Activated CD4-positive, alpha-beta T cell treated with anti-CD3 and anti-CD28 coated beads for 1 hour (primary cell): ENCODE measurements around the gene THBD.
"Not testable (repeated sequence)": the region's sequence is repeated elsewhere in the genome, so short reads cannot be mapped to it uniquely, and the experiment has no call there.

Experiments used
- DNase-seq: peaks from one replicate; pipeline ENCODE4 v3.0.0-alpha.2; 2020

The THBD gene

DNA sequence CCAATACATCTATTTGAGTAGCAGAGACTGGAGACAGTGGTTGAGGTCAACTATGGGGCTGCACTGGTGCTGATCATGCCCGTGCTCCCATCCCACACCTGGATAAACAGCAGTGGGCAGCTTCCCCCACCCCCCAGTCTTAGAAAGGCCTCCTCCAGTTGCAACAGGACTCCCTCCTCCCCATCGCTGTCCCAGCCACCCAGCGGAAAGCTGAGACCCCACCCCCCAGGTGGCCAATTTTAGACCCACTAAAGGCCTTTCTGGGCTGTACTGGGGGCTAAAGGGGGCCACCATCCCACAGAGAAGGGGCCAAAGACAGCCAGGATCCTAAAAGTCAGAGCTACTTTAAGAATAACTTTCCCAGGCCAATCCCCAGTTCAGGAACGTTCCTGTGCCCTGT, 15.6 kb downstream of the THBD start:
- DNase-seq = no peak

DNA sequence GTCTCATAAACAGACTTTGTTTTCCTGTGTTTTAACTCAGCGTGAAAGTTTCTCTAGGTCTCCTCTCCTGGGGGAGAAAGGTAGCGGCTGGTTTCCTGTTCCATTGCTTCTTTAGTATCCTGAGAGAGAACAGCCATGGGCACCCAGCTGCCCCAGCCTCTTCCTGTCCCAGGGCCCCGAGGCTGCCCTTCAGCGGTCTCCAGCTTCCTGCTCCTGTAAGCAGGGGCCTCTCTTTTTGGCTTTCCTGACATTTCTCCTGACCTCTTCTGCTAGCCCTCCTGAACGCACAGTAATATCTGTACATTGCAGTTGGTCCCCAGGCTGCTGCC, 16.8 kb downstream of the THBD start:
- DNase-seq = no peak

DNA sequence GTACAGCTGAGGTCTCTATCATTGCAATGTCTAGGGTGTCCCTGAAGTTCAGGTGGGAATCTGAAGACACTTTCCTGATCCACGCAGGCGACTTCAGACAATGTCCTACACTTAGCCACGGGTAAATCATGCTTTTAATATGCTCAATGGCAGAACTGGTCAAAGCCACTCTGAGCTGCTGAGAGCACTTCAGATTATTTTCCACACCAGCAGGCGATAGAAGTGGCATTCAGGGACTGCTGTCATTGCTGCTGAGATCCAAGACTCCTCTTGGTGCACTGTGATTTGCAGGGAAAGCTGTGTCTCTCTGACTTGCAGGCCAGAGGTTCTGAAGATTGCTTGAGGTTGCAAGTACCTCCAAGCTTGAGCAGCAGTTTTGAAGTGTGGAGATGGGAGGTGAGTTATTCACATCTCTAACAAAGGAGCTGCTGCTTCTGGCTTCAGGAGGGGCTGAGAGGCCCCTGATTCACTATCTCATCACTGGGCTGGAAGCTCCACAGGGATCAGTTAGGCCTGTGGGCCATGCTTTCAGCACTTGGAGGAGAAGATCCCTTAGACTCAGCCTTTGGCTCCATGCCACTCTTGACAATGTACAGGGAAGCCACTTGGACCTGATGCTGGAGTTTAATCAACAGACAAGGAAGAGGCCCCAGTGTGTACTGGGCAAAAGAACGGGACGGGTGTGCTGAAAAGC, 17.3 kb downstream of the THBD start:
- DNase-seq = no peak

DNA sequence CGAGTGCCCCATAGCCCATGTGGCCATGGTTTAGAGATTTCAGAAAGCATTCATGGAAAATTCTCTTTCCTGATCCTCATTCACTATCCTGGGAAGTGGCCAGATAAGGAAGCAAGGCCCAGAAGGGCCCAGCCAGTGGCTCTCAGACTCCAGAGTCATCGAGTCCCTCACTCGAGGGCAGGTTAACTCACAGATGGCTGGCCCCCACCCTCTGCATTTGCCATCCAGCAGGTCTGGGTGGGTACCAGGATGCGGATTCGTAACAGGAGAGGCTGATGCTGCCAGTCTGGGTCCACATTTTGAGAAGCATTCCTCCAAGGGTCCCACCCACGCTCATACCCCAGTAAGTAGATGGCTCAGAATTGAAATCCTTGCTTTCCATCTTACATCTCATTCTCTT, 18.1 kb downstream of the THBD start:
- DNase-seq = no peak

DNA sequence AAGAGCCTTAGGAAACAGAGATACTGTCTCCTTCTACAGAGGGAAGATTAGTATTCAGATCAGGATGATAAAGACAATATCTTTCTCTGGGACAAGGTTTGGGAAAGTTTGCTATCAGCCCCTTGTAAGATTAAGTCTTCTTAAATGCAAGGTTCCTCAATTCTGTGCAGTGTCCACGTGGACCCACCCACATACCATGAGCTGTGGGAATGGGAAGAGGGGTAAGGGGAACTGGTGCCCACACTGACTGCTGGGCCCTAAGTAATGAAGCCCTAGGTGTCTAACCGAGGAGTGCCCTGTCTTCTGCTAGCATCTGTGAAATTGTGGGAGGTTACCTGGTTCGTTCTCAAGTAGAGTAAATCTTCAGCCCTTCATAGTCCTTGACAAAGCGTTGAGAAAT, 20.1 kb downstream of the THBD start:
- no peak for DNase-seq

DNA sequence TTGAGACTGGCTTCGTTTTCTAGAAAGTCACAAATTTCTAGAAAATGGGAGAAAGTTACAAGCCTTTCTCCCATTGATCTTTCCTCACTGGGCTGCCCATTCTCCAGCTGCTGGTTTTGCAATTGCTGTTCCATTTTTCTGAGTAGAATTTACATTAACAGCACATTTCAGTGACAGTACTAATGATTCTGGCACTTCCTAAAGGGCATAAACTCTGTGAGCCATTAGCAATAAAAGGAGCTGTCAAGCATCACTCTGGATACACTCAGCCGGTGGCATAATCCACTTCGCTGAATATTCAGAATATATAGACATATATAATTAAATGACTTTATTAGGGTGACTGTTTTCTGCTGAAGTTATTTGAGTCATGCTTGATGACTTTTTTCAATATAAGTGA, 21.1 kb downstream of the THBD start:
- DNase-seq = no peak

DNA sequence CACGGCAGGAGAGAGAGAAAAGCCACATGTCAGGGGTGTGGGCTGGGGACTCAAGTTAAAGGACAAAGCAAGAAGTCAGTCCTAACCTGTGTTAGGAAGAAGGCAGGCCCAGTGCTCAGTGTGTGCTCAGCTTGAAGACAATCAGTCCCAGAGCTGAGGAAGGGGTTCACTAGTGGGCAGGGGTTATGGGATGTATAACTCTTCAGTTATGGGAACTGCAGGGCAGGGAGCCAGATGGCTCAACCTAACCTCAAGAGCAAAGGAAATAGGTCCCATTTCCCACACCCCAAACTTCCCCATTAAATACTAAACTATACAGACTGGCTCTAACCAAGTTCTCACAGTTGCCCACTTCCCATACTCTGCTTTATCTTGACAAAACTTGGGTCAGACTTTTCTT, 21.8 kb downstream of the THBD start:
- DNase-seq = no peak

DNA sequence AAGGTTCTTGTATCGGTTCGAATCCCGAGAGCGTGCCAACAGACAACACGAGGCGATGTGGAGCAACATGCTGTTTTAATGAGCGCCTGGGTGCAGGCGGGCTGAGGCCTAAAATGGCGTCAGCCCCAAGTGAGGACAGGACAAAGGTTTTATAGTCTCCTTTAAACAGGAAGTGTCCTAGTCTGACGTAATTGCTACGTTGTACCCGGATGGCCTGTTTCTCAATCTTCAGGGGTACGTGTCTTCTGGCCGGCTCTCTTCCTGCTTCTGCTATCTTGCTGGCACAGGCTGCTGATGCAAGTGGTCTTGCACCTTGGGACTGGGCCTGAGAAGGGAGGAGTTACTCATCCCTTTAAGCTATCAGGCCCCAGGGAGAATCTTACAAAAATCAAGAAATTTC, 24.0 kb downstream of the THBD start:
- DNase-seq = not testable (repeated sequence)

DNA sequence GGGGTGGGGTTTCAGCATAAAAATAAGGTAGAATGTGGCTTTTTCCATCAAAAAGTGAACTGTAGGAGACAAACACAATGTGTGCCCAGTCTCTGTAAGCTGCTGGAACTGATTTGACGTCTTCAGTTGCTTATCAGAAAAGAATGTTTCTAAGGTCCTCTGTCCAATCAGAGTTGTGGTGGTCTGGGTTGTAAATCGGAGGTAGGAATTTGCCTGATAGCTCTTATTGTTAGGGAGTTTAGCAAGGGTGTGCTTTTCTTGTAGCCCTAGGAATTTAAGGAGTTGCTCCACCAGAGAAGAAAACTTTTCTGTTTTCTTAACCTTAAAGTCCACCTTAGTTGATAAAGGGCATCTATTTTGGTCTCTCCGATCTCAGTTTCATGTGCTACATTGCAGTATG, 24.8 kb downstream of the THBD start:
- DNase-seq = no peak

DNA sequence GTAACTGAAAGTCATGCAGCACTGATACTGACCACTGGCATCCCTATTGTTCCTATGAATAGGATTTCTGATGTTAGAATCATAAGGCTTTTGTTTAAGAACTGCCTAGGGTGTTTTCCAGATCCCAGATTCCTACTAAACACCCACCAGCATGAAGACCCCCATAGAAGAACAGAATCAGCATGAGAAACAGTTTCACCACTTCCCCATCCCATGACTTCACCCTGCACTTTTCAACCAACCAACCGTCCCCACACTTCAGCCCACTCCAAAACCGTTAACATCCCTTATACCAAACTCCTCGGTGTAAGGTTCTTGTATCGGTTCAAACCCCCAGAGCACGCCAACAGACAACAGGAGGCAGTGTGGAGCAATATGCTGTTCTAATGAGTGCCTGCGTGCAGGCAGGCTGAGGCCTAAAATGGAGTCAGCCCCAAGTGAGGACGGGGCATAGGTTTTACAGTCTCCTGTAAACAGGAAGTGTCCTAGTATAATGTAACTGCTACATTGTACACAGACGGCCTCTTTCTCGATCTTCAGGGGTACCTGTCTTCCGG, 25.8 kb downstream of the THBD start:
- no peak for DNase-seq

DNA sequence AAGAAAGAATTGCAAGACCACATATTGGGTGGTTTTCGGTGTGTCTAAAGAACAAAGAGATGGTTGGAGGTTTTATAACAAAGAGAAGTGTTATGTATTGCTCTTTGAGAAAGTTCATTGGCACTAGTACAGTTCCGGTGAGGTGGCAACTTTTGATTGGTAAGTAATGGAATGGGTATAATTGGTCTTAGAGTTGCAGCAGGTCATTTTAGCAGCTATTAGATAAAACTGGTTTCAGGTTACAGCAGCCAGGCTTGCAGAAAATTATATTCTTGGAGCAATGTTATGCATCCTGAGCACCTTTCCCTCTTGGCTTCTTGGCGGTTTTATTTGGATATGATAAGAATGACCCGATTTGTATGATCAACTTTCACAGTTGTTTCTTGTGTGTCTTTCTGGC, 26.6 kb downstream of the THBD start:
- DNase-seq = no peak

DNA sequence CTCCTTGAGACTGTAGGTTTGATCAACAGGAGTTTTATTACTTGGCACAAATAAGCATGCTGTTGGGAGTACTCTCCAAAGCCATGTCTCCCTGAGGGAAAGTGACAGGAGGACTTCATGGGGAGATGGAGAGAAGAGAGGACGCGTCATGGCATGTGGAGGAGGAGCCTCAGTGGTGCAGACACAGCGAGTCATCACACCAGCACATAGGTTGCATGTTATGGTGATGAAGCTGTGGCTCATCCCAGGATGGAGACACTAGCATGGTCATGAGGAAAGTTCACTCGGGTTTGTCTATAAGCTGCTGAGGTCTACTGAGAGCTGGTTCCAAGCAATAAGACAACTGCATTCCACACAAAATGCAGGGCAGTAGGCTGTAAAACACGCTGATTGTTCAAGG, 27.5 kb downstream of the THBD start:
- no peak for DNase-seq

DNA sequence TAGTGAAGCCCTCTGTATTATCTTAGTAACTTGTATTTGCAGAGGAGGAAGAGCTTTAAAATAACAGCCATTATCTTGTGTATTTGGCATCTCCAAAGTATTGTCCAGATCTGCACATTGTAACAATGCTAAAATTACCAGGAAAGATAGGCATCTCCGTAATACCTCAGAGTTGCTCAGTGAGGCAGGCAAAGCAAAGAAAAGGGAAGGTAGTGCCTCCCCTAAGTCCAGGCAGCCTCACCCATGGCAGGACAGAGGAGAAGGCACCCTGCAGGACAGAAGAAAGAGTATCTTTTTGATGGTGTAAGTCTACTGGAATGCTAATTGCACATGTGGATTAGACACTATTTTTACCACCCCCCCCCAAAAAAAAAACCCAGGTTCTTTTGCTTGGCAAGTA, 27.9 kb downstream of the THBD start:
- no peak for DNase-seq

DNA sequence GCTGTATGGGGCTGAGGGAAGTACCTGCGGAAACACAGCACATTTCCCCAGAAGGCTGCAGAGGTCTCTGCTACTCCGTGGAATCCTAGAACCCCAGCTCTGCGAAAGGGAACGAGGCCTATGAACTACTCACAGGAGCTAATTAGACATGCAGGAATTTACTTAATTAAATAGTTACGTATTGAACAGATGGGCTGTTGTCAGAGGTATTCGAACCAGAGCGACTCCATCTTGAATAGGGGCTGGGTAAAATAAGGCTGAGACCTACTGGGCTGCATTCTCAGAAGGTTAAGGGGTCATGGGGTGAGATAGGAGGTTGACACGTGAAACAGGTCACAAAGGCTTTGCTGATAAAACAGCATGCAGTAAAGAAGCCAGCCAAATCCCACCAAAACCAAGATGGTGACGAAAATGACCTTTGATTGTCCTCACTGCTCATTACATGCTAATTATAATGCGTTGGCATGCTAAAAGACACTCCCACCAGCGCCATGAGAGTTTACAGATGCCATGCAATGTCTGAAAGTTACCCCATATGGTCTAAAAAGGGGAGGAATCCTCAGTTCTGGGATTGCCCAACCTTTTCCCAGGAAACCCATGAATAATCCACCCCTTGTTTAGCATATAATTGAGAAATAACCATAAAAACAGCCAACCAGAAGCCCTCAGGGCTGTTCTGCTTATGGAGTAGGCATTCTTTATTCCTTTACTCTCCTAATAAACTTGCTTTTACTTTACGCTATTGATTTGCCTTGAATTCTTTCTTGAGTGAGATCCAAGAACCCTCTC, 29.0 kb downstream of the THBD start:
- DNase-seq = no peak

DNA sequence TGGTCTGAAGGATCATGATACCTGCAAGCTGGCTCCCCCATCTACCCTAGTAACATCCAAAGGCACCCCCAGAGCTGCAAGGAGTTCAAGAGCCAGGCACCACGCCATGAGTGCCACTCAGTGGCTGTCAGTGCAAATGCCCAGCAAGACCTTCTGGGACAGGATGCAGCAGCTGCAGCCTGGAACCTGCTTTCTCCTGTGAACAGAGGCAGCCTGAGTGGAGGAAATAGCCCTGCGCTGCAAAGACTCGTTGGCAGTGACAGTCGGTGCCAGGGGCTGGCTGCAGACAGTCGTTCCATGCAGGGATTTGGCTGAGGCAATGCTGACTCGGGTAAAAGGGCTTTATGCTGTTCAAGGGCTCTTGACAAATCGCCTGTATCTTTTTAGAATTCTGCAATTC, 30.1 kb downstream of the THBD start:
- no peak for DNase-seq

DNA sequence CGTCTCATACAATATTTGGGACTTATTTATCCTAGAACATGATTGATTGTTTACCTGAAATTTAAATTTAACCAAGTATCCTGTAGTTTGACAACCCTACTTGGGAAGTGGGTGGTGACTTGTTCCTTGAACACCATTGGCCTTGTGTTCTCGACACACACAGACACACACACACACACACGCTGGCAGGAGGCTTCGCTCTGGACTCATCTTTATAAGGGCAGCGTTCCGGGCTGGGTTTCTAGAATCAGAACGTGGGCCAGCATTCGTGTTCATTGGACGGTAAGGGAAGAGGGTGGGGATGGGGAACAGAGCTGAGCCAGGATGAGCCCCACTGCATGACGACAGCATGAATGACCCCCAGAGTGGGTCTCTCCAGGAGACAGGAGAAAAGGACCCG, 30.5 kb downstream of the THBD start:
- no peak for DNase-seq

DNA sequence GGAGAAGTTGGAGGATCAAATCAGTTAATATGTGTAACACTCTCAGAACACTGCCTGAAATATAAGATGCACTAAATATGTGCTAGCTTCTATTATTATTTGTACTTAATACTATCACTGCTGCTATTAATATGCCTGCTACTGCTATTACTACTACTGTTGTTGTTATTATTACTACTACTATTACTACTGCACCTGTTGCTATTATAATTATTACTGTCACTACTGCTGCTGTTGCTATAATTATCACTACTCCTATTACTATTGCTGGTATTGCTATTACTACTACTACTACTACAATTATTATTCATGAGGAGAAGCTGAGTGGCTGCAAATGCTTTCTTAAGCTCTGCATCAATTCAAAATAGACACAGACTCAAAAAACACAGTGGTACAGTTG, 31.0 kb downstream of the THBD start:
- DNase-seq = no peak

DNA sequence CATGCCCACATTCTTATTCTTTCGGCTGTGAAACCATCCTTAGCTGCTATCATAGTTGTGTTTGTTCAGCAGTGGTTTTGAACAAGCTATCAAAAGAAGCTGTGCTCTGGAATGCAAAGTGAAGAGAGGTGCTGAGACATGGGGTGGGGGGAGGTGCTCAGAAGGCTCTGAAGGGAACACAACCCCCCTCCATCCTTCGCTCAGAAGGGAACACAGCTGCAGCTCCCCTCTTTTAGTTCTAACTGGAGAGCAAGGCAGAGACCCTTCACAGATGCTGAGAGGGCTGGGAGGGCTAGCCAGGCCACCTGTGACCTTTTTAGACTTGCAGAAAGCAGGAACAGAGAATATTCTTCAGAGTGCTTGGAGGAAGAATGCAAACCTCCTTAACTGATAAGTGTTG, 32.0 kb downstream of the THBD start:
- no peak for DNase-seq

DNA sequence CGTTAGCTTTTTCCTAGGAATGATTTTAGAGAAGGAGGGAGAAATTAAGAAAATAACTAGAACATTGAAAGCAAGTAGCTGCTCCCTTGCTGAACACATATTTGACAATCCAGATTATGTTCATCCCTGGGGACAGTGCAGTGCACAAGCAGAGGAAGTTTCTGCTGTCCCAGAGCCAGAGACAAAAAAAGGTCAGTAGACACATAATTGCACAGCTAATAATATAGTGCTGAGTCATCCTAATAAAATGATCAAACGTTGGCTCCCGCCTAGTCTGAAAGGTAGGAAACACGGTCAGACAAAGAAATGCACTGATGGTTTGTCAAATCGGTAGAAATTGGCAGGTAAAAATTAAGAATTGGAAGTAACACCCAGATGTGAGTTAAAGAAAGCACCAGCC, 36.0 kb downstream of the THBD start:
- DNase-seq = no peak

DNA sequence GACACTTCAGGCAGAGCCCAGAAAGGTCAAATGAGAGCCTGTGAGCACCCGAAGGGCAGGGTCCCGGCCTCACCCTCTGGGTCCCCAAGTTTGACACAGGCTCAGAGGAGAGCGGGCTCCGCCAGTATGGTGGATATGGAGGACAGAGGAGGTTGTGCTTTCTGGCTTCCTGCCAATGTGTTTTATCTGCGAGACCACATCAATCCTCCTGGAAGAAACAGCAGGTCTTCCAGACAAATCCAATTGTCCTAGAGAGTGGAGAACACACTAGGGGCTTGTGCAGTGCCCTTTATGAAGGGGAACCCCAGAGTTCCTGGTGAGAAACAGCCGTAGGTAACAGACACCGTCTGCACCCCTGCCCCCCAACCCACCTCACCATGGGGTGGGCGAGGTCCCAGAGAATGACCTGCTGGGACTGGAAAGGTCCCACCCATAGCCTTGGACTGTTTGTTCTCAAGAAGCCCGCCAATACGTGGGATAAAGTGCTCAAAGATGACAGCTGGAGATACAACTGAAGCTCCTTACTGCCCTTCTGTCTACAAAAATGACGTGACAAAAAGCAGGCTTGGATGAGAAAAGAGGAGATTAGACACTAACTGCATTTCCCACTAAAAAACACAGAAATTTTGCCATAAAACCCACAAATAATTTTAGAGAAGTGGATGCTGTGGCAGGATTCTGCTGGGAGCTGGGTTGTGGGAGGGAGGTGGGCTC, 38.3 kb downstream of the THBD start:
- DNase-seq = no peak

DNA sequence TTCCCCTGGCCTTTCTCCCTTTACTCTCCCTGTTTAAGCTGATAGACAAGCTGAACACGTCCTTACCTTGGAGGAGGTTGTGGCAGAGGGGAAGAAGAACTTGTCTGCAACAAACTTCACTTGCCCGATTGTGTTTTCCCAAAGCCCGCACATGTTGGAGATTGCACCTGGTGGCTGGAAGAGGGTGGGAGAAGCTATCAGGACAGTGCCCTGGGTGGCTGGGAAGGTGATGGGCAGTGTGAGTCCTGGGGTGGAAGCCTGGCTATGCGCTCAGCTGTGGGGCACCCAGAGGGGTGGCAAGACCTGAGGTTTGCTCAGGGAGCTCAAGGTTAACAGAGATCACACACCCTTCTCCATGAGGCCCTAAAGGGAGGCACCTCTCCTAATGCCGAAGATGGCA, 39.4 kb downstream of the THBD start:
- DNase-seq = no peak

DNA sequence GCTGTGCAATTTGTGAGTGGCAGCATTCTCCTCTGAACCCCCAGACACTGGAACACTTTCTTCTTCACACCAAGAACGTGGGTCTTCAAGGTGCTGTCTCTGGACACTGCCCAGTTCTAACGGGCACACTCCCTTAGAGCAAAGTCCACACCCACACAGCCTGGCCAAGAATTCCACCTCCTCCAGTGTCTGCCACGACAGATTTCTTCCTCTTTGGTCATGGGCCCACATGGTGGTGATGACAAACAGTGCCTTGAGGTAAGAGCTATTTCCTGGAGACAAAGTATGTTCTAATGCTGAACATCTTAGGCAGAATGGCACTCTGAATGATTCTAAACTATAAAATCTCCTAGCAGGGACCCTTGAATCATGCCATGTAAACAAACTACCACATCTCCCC, 39.8 kb downstream of the THBD start:
- DNase-seq = no peak

DNA sequence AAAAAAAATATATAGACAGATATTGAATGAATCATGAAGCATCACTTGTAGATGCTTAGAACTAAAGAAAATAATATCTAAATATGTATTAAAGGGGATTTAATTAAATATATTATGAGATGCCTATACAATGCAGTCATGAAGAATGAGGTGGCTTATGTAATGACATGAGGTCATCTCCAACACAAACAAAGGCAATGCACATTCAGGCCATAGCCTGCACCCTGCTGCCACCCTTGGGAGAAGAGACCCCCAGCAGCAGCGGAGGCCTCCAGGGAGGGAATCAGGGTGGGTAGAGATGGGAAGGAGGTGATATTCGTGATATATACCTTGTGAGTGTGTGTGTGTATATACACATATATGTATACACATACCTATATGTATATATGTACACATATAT, 40.8 kb downstream of the THBD start:
- no peak for DNase-seq
